NCI-H1105 treated with DMSO at 0.1 percent for 48 hours (cell line): Measurements from ENCODE around the gene EXOSC7.

Experiments
- DNase-seq: peaks from one replicate; lab custom pipeline; 2025; lab: John Stamatoyannopoulos, UW

EXOSC7 gene

DNA sequence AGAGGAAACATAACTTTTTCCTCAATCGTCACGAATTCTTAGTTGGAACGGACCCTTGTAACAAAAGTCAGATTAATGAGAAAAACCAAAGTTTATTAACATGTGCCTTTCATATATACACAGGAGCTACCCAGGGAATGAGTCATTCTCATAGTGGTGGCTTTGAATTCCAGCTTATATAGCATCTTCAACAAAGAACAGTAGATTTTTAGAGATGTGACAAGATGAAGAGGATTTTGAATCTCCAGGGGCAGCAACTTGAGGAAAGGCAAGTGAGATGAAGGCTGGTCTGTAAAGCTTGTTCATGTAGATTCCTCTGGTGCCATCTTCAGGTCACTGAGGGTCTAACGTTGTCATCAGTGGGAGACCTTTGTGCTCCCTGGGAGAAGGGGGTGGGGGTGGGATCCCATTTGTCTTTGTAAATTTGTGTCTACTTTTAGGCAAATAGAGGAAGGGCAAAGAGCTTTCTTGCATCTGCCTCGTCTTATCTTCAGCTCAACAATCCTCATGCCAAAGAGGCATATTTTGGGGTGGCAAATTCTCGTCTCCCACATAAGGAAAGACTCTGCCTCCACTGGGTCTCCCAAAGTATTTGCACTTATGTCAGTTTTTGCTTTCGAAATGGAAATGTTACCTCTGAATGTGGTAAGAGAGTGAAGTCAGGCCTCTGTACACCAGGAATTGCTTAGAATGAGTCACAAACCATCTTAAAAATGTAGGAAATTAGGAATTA lies 79.5 kb downstream of the EXOSC7 start:
- DNase-seq: peak; percentile 0

GRCh38 chr3:45056608-45057301 lies 80.7 kb downstream of the EXOSC7 start:
- DNase-seq: no peak

DNA sequence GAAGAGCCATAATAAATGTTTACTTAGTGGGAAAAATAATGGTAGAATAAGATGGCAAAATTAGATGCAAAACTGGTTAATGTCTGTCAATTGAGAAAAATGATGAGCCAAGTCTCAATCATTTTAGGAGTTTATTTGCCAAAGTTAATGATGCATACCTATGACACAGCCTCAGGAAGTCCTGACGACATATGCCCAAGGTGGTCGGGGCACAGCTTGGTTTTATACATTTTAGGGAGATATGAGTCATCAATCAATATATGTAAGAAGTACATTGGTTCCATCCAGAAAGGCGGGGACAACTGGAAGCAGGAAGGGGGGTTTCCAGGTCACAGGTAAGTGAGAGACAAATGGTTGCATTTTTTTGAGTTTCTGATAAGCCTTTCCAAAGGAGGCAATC lies 81.5 kb downstream of the EXOSC7 start:
- DNase-seq: no peak

GRCh38 chr3:45059132-45059531 lies 83.1 kb downstream of the EXOSC7 start:
- no peak for DNase-seq

GRCh38 chr3:45060165-45060892 lies 84.3 kb downstream of the EXOSC7 start:
- no peak for DNase-seq
